Esophagus squamous epithelium (tissue), 4 donors: Measurements from ENCODE around the gene EGFL6.

Experiments
- POLR2A ChIP-seq, 4 donors: fragments of 450-650 bp; IDR thresholded peaks; one replicate each; pipeline ENCODE4 v1.6.1; 2017; ENCODE audit warnings: antibody characterized with exemption in 4 of 4, mild to moderate bottlenecking in 4 of 4, moderate library complexity in 3 of 4
- TF ChIP-seq, protein P1 (sequence below), 6 experiments: fragments of 450-650 bp in 4 of 6; fragments of 200-600 bp in 2 of 6; sonication (generic) in 2 of 6; IDR thresholded peaks; one replicate each; pipeline ENCODE4 v1.5.1; 2016 to 2019; ENCODE audit warnings: antibody characterized with exemption in 6 of 6, mild to moderate bottlenecking in 4 of 6, moderate library complexity in 4 of 6

DNA sequence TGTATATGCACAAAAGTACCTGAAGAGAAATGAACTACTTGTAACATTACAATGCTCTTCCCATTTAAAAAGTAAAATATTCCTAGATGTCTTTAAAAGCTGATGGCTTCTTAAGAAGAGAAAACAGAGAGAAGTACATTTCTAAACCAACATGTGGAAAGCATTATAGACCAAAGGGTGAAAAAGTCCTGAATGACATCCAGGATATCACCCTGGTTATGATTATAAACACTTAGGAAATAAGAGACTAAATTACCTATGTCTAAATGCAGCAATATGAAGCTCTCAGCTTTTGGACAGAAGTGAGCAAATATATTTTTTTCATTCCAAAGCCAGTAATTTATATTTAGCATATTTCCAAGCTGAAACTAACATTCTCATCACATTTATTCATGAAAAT lies 21.7 kb upstream of the EGFL6 start:
- no peak for TF ChIP-seq POLR2A (IDR thresholded peaks at IDR 0.05)
- TF ChIP-seq, protein P1, sequence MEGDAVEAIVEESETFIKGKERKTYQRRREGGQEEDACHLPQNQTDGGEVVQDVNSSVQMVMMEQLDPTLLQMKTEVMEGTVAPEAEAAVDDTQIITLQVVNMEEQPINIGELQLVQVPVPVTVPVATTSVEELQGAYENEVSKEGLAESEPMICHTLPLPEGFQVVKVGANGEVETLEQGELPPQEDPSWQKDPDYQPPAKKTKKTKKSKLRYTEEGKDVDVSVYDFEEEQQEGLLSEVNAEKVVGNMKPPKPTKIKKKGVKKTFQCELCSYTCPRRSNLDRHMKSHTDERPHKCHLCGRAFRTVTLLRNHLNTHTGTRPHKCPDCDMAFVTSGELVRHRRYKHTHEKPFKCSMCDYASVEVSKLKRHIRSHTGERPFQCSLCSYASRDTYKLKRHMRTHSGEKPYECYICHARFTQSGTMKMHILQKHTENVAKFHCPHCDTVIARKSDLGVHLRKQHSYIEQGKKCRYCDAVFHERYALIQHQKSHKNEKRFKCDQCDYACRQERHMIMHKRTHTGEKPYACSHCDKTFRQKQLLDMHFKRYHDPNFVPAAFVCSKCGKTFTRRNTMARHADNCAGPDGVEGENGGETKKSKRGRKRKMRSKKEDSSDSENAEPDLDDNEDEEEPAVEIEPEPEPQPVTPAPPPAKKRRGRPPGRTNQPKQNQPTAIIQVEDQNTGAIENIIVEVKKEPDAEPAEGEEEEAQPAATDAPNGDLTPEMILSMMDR (IDR thresholded peaks at IDR 0.05), result no peak
